ENCODE results near the gene SBF2. TPM values are rescaled to one million over a fixed set of nuclear protein-coding genes. Genes with fewer than 3 reads are reported as not detected.
"Not testable (repeated sequence)": the region's sequence is repeated elsewhere in the genome, so short reads cannot be mapped to it uniquely, and the experiment has no call there.

The SBF2 gene
- total and polyA plus RNA-seq, 4 experiments from 2014 or later = 0.50 to 15.4 (median 10.2) TPM

DNA sequence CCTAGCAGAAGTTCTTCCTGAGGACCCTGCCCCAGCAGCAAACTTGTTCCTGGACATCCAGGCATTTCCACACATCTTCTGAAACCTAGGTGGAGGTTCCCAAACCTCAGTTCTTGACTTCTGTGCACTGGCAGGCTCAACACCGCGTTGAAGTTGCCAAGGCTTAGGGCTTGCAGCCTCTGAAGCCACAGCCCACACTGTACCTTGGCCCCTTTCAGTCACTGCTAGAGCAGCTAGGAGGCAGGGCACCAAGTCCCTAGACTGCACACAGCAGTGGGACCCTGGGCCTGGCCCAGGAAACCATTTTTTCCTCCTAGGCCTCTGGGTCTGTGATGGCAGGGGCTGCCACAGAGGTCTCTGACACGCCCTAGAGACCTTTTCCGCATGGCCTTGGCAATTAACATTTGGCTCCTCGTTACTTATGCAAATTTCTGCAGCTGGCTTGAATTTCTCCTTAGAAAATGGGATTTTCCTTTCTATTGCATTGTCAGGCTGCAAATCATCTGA is 159.0 kb downstream of the SBF2 start:
- no peaks in the 10 kb centered on the region for H3K27me3 Mint-ChIP-seq
- ChIA-PET CTCF (ENCODE audit: partially characterized antibody) (no interaction called here), POLR2A (ENCODE audit: partially characterized antibody) (no interaction called here)
- no peak overlapping the region for H3K4me3 ChIP-seq (ENCODE audit: low read length in 2 of 2)
- H3K36me3 Mint-ChIP-seq = peaks cover 9 to 19% of the 10 kb centered on the region in 2 donors
- H3K27ac ChIP-seq (ENCODE audit: low read depth, low read length) = no peak overlapping the region
- H3K4me1 ChIP-seq (ENCODE audit: insufficient read depth, low read length) = no peaks in the 10 kb centered on the region
- no peaks in the 10 kb centered on the region for H3K36me3 ChIP-seq (ENCODE audit: insufficient read depth, low read length)
- no peak overlapping the region for H3K4me3 Mint-ChIP-seq
- H3K27me3 ChIP-seq (ENCODE audit: insufficient read depth, low read length) = no peaks in the 10 kb centered on the region
- H3K4me1 Mint-ChIP-seq = no peaks in the 10 kb centered on the region
- no peaks in the 10 kb centered on the region for H3K9me3 ChIP-seq (ENCODE audit: control insufficient read depth in 1 of 2, low read length in 2 of 2)
- no peak for DNase-seq
- peaks cover 0 to 13% (median 2%) of the 10 kb centered on the region in 8 donors for H3K9me3 Mint-ChIP-seq
- peak overlapping the region in 1 of 7 donors; percentile 41 for H3K27ac Mint-ChIP-seq
- intact Hi-C loops (cut with micrococcal nuclease) = no loop called here

DNA sequence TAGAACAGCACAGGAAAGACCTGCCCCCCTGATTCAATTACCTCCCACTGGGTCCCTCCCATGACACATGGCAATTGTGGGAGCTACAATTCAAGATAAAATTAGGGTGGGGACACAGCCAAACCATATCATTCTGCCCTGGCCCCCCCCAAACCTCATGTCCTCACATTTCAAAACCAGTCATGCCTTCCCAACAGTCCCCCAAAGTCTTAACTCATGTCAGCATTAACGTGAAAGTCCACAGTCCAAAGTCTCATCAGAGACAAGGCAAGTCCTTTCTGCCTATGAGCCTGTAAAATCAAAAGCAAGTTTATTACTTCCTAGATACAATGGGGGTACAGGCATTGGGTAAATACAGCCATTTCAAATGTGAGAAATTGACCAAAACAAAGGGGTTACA is 159.8 kb downstream of the SBF2 start:
- DNase-seq; intact Hi-C loops (cut with micrococcal nuclease); H3K27ac Mint-ChIP-seq; POLR2A ChIA-PET (ENCODE audit: partially characterized antibody); H3K36me3 ChIP-seq (ENCODE audit: insufficient read depth, low read length); H3K9me3 ChIP-seq (ENCODE audit: control insufficient read depth in 1 of 2, low read length in 2 of 2); CTCF ChIA-PET (ENCODE audit: partially characterized antibody); H3K4me3 Mint-ChIP-seq; H3K27me3 ChIP-seq (ENCODE audit: insufficient read depth, low read length); H3K4me3 ChIP-seq (ENCODE audit: low read length in 2 of 2); H3K4me1 Mint-ChIP-seq; H3K4me1 ChIP-seq (ENCODE audit: insufficient read depth, low read length); H3K27me3 Mint-ChIP-seq; H3K27ac ChIP-seq (ENCODE audit: low read depth, low read length): not testable (repeated sequence)
- H3K36me3 Mint-ChIP-seq = peaks cover 9 to 19% of the 10 kb centered on the region in 2 donors
- peaks cover 0 to 13% (median 2%) of the 10 kb centered on the region in 8 donors for H3K9me3 Mint-ChIP-seq

DNA sequence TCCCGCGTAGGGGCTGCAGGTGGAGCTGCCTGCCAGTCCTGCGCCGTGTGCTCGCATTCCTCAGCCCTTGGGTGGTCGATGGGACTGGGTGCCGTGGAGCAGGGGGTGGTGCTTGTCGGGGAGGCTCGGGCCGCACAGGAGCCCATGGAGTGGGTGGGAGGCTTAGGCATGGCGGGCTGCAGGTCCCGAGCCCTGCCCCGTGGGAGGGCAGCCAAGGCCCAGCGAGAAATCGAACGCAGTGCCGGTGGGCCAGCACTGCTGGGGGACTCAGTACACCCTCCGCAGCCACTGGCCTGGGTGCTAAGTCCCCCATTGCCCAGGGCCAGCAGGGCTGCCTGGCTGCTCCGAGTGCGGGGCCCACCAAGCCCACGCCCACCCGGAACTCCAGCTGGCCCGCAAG is 160.8 kb downstream of the SBF2 start:
- H3K27ac ChIP-seq (ENCODE audit: low read depth, low read length); H3K27me3 Mint-ChIP-seq; H3K27ac Mint-ChIP-seq; H3K27me3 ChIP-seq (ENCODE audit: insufficient read depth, low read length); H3K4me1 Mint-ChIP-seq; DNase-seq; POLR2A ChIA-PET (ENCODE audit: partially characterized antibody); intact Hi-C loops (cut with micrococcal nuclease); H3K4me3 Mint-ChIP-seq; H3K4me1 ChIP-seq (ENCODE audit: insufficient read depth, low read length); CTCF ChIA-PET (ENCODE audit: partially characterized antibody); H3K4me3 ChIP-seq (ENCODE audit: low read length in 2 of 2); H3K36me3 ChIP-seq (ENCODE audit: insufficient read depth, low read length); H3K9me3 ChIP-seq (ENCODE audit: control insufficient read depth in 1 of 2, low read length in 2 of 2): not testable (repeated sequence)
- Mint-ChIP-seq H3K36me3 (peaks cover 9 to 19% of the 10 kb centered on the region in 2 donors), H3K9me3 (peaks cover 0 to 13% (median 2%) of the 10 kb centered on the region in 8 donors)

DNA sequence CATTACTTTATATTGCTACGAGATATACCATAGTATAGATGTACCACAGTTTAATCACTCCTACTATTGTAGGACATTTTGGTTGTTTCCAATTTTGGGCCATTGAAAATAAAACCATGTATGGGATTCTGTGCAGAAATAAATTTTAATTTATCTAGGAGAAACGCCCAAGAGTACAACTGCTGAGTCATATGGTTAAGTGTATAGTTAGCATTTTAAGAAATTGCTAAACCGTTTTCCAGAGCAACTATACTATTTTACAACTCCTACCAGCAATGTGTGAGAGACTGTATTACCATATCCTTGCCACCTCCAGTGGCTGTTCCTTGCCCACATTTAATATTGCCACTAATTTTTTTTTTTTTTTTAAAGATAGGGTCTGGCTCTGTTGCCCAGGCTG is 163.1 kb downstream of the SBF2 start:
- ChIA-PET CTCF (ENCODE audit: partially characterized antibody) (no interaction called here), POLR2A (ENCODE audit: partially characterized antibody) (no interaction called here)
- Histone ChIP-seq H3K4me3 (ENCODE audit: low read length in 2 of 2) (no peak overlapping the region), H3K27ac (ENCODE audit: low read depth, low read length) (no peak overlapping the region), H3K9me3 (ENCODE audit: control insufficient read depth in 1 of 2, low read length in 2 of 2) (no peaks in the 10 kb centered on the region), H3K27me3 (ENCODE audit: insufficient read depth, low read length) (no peaks in the 10 kb centered on the region), H3K36me3 (ENCODE audit: insufficient read depth, low read length) (no peaks in the 10 kb centered on the region), H3K4me1 (ENCODE audit: insufficient read depth, low read length) (no peaks in the 10 kb centered on the region)
- no peak overlapping the region for H3K4me3 Mint-ChIP-seq
- peaks cover 0 to 4% (median 1%) of the 10 kb centered on the region in 4 donors for H3K4me1 Mint-ChIP-seq
- H3K27ac Mint-ChIP-seq = no peak overlapping the region
- no peaks in the 10 kb centered on the region for H3K27me3 Mint-ChIP-seq
- DNase-seq = no peak
- intact Hi-C loops (cut with micrococcal nuclease) = no loop called here
- peaks cover 9 to 18% of the 10 kb centered on the region in 2 donors for H3K36me3 Mint-ChIP-seq
- peaks cover 0 to 10% (median 2%) of the 10 kb centered on the region in 8 donors for H3K9me3 Mint-ChIP-seq

DNA sequence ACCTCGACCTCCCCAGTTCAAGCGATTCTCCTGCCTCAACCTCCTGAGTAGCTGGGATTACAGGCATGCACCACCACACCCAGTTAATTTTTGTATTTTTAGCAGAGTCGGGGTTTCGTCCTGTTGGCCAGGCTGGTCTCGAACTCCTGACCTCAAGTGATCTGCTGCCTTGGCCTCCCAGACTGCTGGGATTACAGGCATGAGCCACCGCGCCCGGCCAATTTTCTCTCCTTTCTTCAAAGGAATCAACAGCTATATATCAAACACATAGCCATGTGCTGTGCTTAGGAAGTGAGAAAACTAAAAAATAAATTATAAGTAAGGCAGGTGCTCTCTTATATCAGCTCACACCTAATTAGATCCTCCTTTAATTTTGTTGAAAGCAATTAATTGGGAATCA is 164.8 kb downstream of the SBF2 start:
- DNase-seq; H3K27ac Mint-ChIP-seq; H3K4me3 ChIP-seq (ENCODE audit: low read length in 2 of 2); H3K4me1 ChIP-seq (ENCODE audit: insufficient read depth, low read length); H3K27ac ChIP-seq (ENCODE audit: low read depth, low read length); H3K36me3 Mint-ChIP-seq; H3K4me1 Mint-ChIP-seq; H3K27me3 ChIP-seq (ENCODE audit: insufficient read depth, low read length); H3K36me3 ChIP-seq (ENCODE audit: insufficient read depth, low read length); H3K4me3 Mint-ChIP-seq; H3K9me3 Mint-ChIP-seq; POLR2A ChIA-PET (ENCODE audit: partially characterized antibody); H3K27me3 Mint-ChIP-seq; H3K9me3 ChIP-seq (ENCODE audit: control insufficient read depth in 1 of 2, low read length in 2 of 2); intact Hi-C loops (cut with micrococcal nuclease); CTCF ChIA-PET (ENCODE audit: partially characterized antibody): not testable (repeated sequence)

DNA sequence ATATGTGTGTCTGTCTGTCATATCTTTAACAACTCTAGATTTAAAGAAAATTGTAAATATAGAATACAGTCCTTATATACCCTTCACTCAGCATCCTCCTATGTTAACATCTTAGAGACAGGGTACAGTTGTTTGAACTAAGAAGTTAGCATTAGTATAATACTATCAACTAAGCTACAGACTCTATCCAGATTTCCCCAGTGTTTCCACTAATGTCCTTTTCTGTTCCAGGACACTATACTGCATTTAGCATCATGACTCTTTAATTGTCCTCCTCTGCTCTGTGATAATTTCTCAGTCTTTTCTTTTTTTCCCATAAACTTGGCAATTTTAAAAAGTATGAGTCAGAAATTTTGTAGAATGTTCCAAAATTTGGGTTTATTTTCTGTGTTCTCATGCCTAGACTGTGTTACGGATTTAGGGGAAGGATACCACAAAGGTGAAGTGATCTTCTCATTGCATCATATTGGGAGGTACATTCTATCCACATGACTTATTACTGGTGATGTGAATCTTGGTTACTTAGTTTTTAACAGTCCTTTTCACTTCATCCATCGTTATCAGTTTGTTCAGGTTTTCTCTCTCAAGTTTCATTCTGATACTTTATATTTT is 168.4 kb downstream of the SBF2 start:
- H3K4me3 ChIP-seq (ENCODE audit: low read length in 2 of 2) = no peak overlapping the region
- intact Hi-C loops (cut with micrococcal nuclease) = no loop called here
- H3K9me3 ChIP-seq (ENCODE audit: control insufficient read depth in 1 of 2, low read length in 2 of 2) = no peaks in the 10 kb centered on the region
- H3K27ac ChIP-seq (ENCODE audit: low read depth, low read length) = no peak overlapping the region
- no peaks in the 10 kb centered on the region for H3K4me1 ChIP-seq (ENCODE audit: insufficient read depth, low read length)
- CTCF ChIA-PET (ENCODE audit: partially characterized antibody) = no interaction called here
- no peak for DNase-seq
- Mint-ChIP-seq H3K27me3 (no peaks in the 10 kb centered on the region), H3K4me1 (peaks cover 0 to 4% (median 1%) of the 10 kb centered on the region in 4 donors), H3K9me3 (peaks cover 0 to 5% (median 0%) of the 10 kb centered on the region in 8 donors), H3K36me3 (peaks cover 0 to 1% of the 10 kb centered on the region in 2 donors), H3K4me3 (no peak overlapping the region), H3K27ac (no peak overlapping the region)
- POLR2A ChIA-PET (ENCODE audit: partially characterized antibody) = no interaction called here
- no peaks in the 10 kb centered on the region for H3K27me3 ChIP-seq (ENCODE audit: insufficient read depth, low read length)
- H3K36me3 ChIP-seq (ENCODE audit: insufficient read depth, low read length) = no peaks in the 10 kb centered on the region

DNA sequence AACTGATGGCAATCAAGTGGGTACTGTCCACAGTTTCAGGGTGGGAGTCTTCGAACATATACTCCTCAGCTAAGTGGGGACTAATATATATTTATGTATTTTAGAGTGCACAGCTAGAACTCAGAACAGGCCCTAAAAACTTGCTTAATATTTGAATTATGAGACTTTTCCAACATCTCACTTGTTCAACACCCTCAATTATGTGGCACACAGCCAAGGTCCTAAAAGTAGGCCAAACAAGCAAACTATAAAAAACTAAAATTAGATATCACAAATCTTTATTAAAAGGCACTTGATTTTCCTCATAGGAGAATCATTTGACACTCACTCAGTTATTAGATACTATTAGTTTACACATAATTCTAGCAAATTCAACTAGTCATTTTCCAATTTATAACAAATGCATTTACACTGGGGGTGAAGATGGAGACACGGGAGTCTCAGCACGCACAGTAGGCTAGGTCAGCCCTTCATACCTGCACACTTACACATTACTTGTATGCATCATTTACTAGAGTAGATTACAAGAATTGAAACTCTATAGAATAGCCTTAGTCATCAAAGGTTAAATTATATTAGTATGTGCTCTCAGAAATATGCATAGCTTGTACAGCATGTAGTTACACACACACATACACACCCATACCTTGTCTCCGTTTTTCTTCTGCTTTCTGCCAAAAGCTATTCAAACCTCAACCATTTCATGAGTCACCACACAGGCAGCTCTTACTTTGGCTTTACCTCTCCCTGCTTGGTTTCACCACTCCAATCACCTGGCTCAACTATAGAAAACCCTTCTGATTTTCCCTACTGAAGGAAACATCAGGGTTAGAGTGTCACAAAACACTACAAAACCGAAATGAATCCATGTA is 171.5 kb downstream of the SBF2 start:
- Histone ChIP-seq H3K27me3 (ENCODE audit: insufficient read depth, low read length) (no peaks in the 10 kb centered on the region), H3K36me3 (ENCODE audit: insufficient read depth, low read length) (no peaks in the 10 kb centered on the region), H3K4me3 (ENCODE audit: low read length in 2 of 2) (no peak overlapping the region), H3K9me3 (ENCODE audit: control insufficient read depth in 1 of 2, low read length in 2 of 2) (no peaks in the 10 kb centered on the region), H3K27ac (ENCODE audit: low read depth, low read length) (no peak overlapping the region), H3K4me1 (ENCODE audit: insufficient read depth, low read length) (no peaks in the 10 kb centered on the region)
- peak overlapping the region in 1 of 7 donors; percentile 22 for H3K27ac Mint-ChIP-seq
- H3K4me3 Mint-ChIP-seq = no peak overlapping the region
- ChIA-PET POLR2A (ENCODE audit: partially characterized antibody) (no interaction called here), CTCF (ENCODE audit: partially characterized antibody) (interaction anchor here (0.6 kb wide), 1 partner anchor 28 kb away, joined by 3 read pairs; no protein-coding TSS in a partner anchor)
- H3K9me3 Mint-ChIP-seq = peaks cover 0 to 2% (median 0%) of the 10 kb centered on the region in 8 donors
- H3K4me1 Mint-ChIP-seq = peaks cover 0 to 4% (median under 1%) of the 10 kb centered on the region in 4 donors
- intact Hi-C loops (cut with micrococcal nuclease) = no loop called here
- no peak for DNase-seq
- no peaks in the 10 kb centered on the region for H3K27me3 Mint-ChIP-seq
- H3K36me3 Mint-ChIP-seq = peaks cover 0 to 2% of the 10 kb centered on the region in 2 donors
